Chondrocyte (in vitro differentiated cells): Measurements from ENCODE around the gene PCDHGC4. TPM values are rescaled to one million over a fixed set of nuclear protein-coding genes. Genes with fewer than 3 reads are reported as not detected.
A peak's percentile ranks its signal among the peaks of the same experiment; 100 is the strongest.

Experiments
- DNase-seq: peaks from one replicate; pipeline ENCODE4 v3.0.0; 2021; ENCODE audit warnings: mixed read lengths, low spot score
- H3K27ac Mint-ChIP-seq: one replicate; pipeline ENCODE4 v1.8.0; 2021; ENCODE audit warnings: mild to moderate bottlenecking, moderate library complexity, mixed read lengths; ENCODE audit not compliant: unreplicated experiment
- H3K27me3 Mint-ChIP-seq: 2 replicates; pipeline ENCODE4 v1.8.0; 2021; ENCODE audit warnings: low read depth, mixed read lengths
- H3K36me3 Mint-ChIP-seq: 2 replicates; pipeline ENCODE4 v1.8.0; 2021; ENCODE audit warnings: low read depth, mixed read lengths
- H3K4me1 Mint-ChIP-seq: 2 replicates; pipeline ENCODE4 v1.8.0; 2021; ENCODE audit warnings: low read depth, mild to moderate bottlenecking, mixed read lengths
- H3K4me3 Mint-ChIP-seq: one replicate; pipeline ENCODE4 v1.8.0; 2021; ENCODE audit warnings: mild to moderate bottlenecking, moderate library complexity, mixed read lengths; ENCODE audit not compliant: unreplicated experiment
- H3K9me3 Mint-ChIP-seq: 2 replicates; pipeline ENCODE4 v1.8.0; 2021; ENCODE audit warnings: low read depth, mixed read lengths
- total RNA-seq: library from RNA; stranded (reverse); gene quantifications from 3 replicates; pipeline ENCODE4 v1.2.1, GENCODE V29; 2021
- TF ChIP-seq, protein P1 (sequence below): fragments of 200-600 bp; sonication (generic); IDR thresholded peaks from 2 replicates; pipeline ENCODE4 v1.5.0; 2021; ENCODE audit warnings: antibody characterized with exemption, mild to moderate bottlenecking, moderate library complexity

The PCDHGC4 gene
- total RNA-seq, 1 donor from 2014 or later, result 1.1 TPM

- Mint-ChIP-seq H3K4me1 (peaks cover 41% of the 10 kb centered on the region), H3K36me3 (peaks cover 8% of the 10 kb centered on the region), H3K27me3 (no peaks in the 10 kb centered on the region), H3K27ac (peak overlapping the region; percentile 32), H3K9me3 (no peaks in the 10 kb centered on the region), H3K4me3 (no peak overlapping the region)
- no peak for DNase-seq
- TF ChIP-seq, protein P1, sequence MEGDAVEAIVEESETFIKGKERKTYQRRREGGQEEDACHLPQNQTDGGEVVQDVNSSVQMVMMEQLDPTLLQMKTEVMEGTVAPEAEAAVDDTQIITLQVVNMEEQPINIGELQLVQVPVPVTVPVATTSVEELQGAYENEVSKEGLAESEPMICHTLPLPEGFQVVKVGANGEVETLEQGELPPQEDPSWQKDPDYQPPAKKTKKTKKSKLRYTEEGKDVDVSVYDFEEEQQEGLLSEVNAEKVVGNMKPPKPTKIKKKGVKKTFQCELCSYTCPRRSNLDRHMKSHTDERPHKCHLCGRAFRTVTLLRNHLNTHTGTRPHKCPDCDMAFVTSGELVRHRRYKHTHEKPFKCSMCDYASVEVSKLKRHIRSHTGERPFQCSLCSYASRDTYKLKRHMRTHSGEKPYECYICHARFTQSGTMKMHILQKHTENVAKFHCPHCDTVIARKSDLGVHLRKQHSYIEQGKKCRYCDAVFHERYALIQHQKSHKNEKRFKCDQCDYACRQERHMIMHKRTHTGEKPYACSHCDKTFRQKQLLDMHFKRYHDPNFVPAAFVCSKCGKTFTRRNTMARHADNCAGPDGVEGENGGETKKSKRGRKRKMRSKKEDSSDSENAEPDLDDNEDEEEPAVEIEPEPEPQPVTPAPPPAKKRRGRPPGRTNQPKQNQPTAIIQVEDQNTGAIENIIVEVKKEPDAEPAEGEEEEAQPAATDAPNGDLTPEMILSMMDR, result no peak
Measured at GRCh38 chr5:141504216-141504615, 19.4 kb downstream of the PCDHGC4 start.

DNA sequence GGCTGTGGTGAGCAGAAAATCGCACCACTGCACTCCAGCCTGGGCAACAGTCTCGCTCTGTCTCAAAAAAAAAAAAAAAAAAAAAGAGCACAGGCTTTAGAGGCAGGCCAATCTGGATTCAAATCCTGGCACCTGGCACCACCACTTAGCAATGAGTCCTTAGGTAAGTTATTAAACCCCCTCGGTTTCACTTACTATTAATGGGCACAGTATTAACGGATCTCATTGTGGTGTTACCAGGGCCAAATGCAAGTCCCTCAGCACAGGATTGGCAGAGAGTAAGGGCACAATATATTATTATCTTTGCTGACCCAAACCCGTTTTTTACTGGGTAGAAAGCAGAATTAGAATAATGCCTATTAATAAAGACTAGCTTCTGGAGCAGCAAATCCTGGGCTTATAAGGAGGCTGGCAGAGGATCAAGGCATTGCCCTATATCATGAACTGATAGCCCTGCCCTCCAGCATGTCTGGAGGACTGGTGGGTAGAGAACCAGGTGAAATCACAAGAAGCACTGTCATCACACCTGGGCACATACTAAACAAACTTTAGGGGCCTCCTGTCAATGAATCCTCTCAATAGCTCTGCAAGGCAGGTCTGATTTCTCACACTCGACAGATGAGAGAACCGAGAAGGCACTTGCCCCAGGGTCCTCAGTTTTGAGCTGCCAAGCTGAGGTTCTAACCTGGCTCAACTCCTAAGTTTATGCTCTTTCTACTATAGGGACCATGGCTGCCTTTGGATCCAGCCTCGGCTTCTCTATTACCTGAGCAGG lies 21.7 kb downstream of the PCDHGC4 start:
- TF ChIP-seq, protein P1, result no peak
- H3K27me3 Mint-ChIP-seq, result no peaks in the 10 kb centered on the region
- H3K36me3 Mint-ChIP-seq, result peaks cover 11% of the 10 kb centered on the region
- peaks cover 55% of the 10 kb centered on the region for H3K4me1 Mint-ChIP-seq
- H3K9me3 Mint-ChIP-seq, result no peaks in the 10 kb centered on the region
- no peak for DNase-seq
- peak overlapping the region; percentile 100 for H3K27ac Mint-ChIP-seq
- no peak overlapping the region for H3K4me3 Mint-ChIP-seq

GRCh38 chr5:141507387-141508091 lies 22.7 kb downstream of the PCDHGC4 start:
- Mint-ChIP-seq H3K27me3 (no peaks in the 10 kb centered on the region), H3K4me3 (peak overlapping the region; percentile 48), H3K4me1 (peaks cover 59% of the 10 kb centered on the region), H3K27ac (peak overlapping the region; percentile 100), H3K9me3 (no peaks in the 10 kb centered on the region), H3K36me3 (peaks cover 9% of the 10 kb centered on the region)
- TF ChIP-seq, protein P1, result no peak
- no peak for DNase-seq

DNA sequence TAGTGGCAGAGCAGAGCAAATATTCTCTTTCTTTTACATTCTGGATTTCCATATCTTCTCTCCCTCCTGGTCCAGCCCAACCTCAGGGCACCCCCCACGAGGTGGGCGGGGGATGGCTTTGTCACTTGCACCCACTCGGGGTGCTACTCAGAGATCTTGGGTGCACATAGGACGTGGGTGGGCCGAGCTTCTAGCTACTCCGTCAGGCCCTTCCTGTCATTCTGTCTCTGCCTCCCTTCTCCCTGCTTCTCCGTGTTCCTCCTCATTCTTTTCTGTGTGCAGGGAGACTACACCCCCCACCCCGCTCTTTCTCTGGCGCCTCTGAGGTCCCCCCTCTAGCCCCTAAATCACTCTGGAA lies 23.6 kb downstream of the PCDHGC4 start:
- DNase-seq, result no peak
- Mint-ChIP-seq H3K27ac (peak overlapping the region; percentile 100), H3K9me3 (no peaks in the 10 kb centered on the region), H3K27me3 (no peaks in the 10 kb centered on the region), H3K4me3 (peak overlapping the region; percentile 65), H3K4me1 (peaks cover 67% of the 10 kb centered on the region), H3K36me3 (peaks cover 9% of the 10 kb centered on the region)
- TF ChIP-seq, protein P1, result no peak

DNA sequence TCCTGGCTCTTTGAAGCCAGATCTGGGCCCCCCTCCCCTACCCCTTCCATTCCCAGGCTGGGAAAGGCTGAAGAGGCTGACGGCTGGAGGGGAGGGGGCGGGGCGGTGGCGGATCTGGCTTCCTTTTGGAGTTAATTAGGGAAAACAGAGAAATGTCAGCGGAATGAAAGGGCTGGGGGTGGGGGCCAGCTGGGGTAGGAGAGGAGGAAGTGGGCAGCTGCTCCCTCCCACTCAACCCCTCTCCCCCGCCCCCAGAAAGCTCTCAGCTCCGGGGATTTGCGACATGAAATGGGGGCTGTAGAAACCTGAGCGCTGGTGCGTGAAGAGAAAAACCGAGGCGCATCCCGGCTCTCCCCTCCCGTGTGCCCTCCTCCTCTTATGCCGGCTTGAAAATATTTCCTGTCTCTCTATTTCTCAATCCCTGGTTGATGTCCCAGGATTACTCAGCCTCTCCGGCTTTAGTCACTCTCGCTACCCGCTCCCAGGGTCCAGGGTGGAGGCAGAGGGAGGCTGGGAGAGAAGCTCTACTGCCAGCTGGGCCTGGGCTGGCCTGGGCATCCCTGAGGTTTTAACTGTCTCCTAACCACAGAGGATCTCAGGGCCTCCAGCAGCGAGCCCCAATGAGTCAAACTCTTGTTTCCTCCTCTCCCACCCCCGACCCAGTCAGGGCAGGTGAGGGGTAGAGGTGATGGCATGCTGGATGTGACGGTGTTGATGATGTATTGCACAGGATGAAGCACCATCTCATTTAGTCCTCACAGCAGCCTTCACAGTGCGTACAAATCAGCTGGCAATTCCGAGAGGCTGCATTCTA lies 24.2 kb downstream of the PCDHGC4 start:
- peaks cover 6% of the 10 kb centered on the region for H3K36me3 Mint-ChIP-seq
- H3K27me3 Mint-ChIP-seq, result no peaks in the 10 kb centered on the region
- peak overlapping the region; percentile 100 for H3K27ac Mint-ChIP-seq
- H3K4me1 Mint-ChIP-seq, result peaks cover 68% of the 10 kb centered on the region
- DNase-seq, result no peak
- TF ChIP-seq, protein P1, result no peak
- no peaks in the 10 kb centered on the region for H3K9me3 Mint-ChIP-seq
- peak overlapping the region; percentile 65 for H3K4me3 Mint-ChIP-seq
